HG02973 (cell line): ENCODE results near the gene RNF207.

Experiments
- ATAC-seq: cut with Tn5 transposase; IDR thresholded peaks from one replicate; pipeline ENCODE4 v1.9.1; 2021; ENCODE audit warnings: moderate library complexity; ENCODE audit not compliant: unreplicated experiment

RNF207 gene

GRCh38 chr1:6265151-6265550, 59.2 kb downstream of the RNF207 start:
- ATAC-seq = no peak

GRCh38 chr1:6266641-6267040, 60.7 kb downstream of the RNF207 start:
- no peak for ATAC-seq

- no peak for ATAC-seq
Measured at GRCh38 chr1:6267686-6268322, 61.9 kb downstream of the RNF207 start.

GRCh38 chr1:6268415-6268814, 62.5 kb downstream of the RNF207 start:
- ATAC-seq = no peak

GRCh38 chr1:6269296-6269695, 63.4 kb downstream of the RNF207 start:
- no peak for ATAC-seq

GRCh38 chr1:6269720-6270400, 63.9 kb downstream of the RNF207 start:
- ATAC-seq = no peak

GRCh38 chr1:6270401-6270800, 64.5 kb downstream of the RNF207 start:
- ATAC-seq = no peak
